SIG-M5 treated with dmso at 0.1 percent for 504 hours (cell line): Measurements from ENCODE around the gene FKBP1C.
"Not testable (repeated sequence)": the region's sequence is repeated elsewhere in the genome, so short reads cannot be mapped to it uniquely, and the experiment has no call there.

Experiments
- DNase-seq: peaks from one replicate; lab custom pipeline; 2025; ENCODE audit not compliant: unreplicated experiment; lab: John Stamatoyannopoulos, UW

FKBP1C gene

GRCh38 chr6:63211343-63211742 is at the start of gene FKBP1C:
Gene FKBP1C (plus strand): TSS chr6:63211469.
- DNase-seq = not testable (repeated sequence)

GRCh38 chr6:63164047-63164803 is 47.0 kb upstream of the FKBP1C start:
- DNase-seq = not testable (repeated sequence)

- no peak for DNase-seq
These were observed 37.1 kb upstream of the FKBP1C start for GRCh38 chr6:63174173-63174572.

GRCh38 chr6:63176181-63176580 is 35.1 kb upstream of the FKBP1C start:
- DNase-seq = no peak

GRCh38 chr6:63180367-63180766 is 30.9 kb upstream of the FKBP1C start:
- DNase-seq = no peak

GRCh38 chr6:63186970-63187369 is 24.3 kb upstream of the FKBP1C start:
- no peak for DNase-seq

GRCh38 chr6:63188828-63189227 is 22.4 kb upstream of the FKBP1C start:
- no peak for DNase-seq

GRCh38 chr6:63193324-63193723 is 17.9 kb upstream of the FKBP1C start:
- DNase-seq = no peak

GRCh38 chr6:63197741-63198140 is 13.5 kb upstream of the FKBP1C start:
- DNase-seq = no peak

- no peak for DNase-seq
These were observed 2.1 kb downstream of the FKBP1C start for GRCh38 chr6:63213325-63213724.

GRCh38 chr6:63214816-63215215 is 3.5 kb downstream of the FKBP1C start:
- peak; percentile 79 for DNase-seq

- DNase-seq = no peak
These were observed 12.9 kb downstream of the FKBP1C start for GRCh38 chr6:63224179-63224578.

- not testable (repeated sequence) for DNase-seq
These were observed 14.7 kb downstream of the FKBP1C start for GRCh38 chr6:63225987-63226386.

GRCh38 chr6:63227928-63228894 is 16.9 kb downstream of the FKBP1C start:
- DNase-seq = not testable (repeated sequence)

- DNase-seq = not testable (repeated sequence)
These were observed 18.8 kb downstream of the FKBP1C start for GRCh38 chr6:63230027-63230426.

- not testable (repeated sequence) for DNase-seq
These were observed 19.2 kb downstream of the FKBP1C start for GRCh38 chr6:63230511-63230910.

GRCh38 chr6:63236398-63236817 is 25.1 kb downstream of the FKBP1C start:
- DNase-seq = peak; percentile 24

GRCh38 chr6:63245420-63245819 is 34.2 kb downstream of the FKBP1C start:
- DNase-seq = no peak

GRCh38 chr6:63245909-63246308 is 34.6 kb downstream of the FKBP1C start:
- no peak for DNase-seq

- no peak for DNase-seq
These were observed 35.3 kb downstream of the FKBP1C start for GRCh38 chr6:63246581-63246980.

- DNase-seq = no peak
These were observed 38.7 kb downstream of the FKBP1C start for GRCh38 chr6:63249875-63250482.
